Measurements from ENCODE around the gene SLC38A10.

The SLC38A10 gene

DNA sequence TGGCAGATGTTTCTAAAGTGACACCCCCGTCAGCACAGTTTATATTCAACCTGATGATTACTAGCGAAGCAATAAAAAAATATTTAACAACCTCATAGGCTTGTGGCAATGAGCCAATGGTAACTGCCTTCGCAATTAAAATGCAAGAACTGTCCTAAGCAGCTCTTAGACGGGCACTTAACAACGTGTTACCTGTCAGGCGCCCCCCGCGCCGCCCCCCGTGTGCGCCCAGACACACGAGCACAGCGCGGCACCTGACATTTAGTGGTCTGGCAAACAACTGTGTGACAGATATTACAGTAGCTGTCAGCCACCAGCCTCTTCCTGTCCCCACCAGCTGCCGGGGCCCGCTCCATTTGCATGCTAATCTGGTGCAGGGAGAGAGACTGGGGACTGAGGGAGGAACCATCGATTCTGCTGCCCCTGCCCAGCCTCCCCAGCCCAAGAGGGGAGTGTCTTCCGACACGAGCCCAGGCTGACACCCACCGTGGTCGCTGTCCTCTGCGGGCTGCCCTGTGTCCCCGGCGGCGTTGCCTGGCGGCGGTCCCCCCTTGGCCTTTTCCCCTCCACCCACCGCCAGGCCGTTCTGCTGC lies 43.3 kb downstream of the SLC38A10 start:
- DNase-seq: peak; percentile 92

DNA sequence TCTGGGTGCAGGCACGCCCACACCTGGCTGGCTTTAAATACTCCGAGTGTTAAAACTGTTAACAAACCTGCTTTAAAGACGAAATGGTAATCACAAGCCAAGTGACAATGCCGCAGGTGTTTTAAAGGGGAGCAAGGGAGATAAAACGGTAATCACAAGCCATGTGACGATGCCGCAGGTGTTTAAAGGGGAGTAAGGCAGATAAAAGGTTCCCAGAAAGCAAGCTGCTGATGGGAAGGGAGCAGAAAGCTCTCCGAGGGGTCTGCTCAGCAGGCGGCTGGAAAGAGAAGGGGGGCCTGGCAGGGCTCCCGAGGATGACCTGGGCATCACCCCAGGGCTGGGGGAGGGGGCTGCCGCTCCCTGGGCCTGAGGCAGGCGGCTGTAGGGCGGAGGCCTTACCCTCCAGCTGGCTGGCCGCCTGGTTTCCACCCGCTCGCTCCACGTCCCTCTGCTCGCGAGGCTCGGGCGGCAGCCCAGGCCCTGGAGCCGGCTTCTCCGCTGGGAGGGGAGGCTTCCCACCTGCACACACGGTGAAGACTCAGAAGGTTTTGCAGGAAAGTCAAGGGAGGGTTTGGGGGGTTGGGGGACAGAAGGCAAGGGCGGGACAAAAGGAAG lies 43.9 kb downstream of the SLC38A10 start:
- no peak for DNase-seq

DNA sequence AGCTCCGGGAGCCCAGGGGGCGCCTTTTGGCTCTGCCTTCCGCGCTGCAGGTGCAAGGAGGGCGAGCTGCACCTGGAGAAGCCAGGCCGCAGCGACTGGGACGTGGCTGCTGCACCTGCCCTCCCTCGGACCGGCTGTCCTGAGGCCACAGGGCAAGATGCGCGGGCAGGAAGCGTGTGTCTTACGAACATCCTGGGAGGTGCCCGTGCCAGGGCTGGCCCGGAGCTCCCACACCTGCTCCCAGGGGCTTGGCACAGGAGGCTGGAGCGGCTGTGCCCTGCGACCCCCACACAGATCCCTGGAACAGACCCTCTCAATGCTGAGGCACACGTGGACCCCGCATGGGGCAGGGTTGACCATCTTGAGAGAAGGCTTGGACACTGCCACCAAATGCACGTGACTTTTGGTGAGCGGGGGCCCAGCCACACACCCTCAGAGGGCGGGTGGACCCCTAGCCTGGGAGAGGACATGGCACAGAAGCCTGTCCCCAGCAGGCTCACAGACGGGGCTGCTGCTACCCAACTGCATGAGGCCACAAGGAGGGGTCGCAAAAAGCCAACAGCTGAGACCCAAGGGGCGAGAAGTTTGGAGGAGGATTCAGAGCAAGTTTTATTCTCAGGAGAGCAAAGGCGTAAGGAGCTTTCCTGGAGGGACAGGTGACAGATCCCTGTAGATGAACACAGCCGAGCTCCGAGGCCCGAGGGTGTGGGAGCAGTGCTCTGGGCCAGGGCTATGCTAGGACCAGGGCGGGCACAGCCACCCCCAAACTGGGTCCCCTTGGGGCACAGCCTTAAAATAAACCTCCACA lies 44.6 kb downstream of the SLC38A10 start:
- no peak for DNase-seq

DNA sequence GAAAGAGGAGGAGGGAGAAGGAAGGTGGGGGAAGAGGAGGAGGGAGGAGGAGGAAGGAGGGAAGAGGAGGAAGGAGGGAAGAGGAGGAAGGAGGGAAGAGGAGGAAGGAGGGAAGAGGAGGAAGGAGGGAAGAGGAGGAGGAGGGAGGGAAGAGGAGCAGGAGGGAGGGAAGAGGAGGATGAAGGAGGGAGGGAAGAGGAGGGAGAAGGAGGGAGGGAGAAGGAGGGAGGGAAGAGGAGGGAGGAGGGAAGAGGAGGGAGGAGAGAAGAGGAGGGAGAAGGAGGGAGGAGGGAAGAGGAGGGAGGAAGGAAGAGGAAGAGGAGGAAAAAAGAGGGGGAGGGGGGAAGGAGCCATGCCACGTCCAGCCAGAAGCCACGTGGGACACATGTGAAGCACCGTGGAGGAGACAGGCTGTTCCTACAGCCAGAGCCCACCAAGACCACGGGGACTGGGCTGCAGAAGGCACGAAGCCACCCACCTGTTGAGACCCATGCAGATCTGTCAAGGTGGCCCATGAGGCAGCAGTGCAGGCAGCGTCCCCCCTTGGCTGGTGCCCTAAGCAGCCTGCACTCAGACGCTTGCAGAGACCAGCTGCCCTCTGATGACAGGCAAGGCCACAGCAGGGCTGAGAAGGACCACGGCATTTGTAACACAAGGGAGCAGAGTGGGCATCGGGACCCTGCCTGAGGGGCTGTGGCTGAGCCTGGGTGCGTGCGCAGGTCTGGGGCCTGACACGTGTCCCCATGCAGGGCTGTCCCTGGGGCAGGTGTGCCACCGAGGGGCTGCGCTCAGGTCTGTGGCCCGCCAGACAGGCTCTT lies 45.7 kb downstream of the SLC38A10 start:
- DNase-seq: no peak

DNA sequence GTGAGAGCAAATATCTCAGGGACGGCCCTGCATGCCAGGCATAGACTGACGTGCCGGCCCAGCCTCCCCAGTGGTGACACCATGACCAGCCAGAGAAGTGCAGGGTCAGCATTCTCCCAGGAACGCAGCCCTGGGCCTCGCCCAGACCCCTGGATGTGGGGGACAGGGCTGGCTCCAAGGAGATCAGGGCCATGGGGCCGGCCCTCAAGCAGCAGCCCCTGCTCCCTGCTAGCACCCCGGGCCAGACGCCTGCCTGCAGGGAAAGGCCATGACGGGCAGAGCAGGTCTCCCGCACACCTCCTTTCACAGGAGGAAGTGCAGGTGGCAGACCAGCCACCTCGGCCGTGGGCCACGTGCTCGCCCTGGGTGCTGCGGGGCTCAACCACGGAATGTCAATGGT lies 46.5 kb downstream of the SLC38A10 start:
- no peak for DNase-seq

DNA sequence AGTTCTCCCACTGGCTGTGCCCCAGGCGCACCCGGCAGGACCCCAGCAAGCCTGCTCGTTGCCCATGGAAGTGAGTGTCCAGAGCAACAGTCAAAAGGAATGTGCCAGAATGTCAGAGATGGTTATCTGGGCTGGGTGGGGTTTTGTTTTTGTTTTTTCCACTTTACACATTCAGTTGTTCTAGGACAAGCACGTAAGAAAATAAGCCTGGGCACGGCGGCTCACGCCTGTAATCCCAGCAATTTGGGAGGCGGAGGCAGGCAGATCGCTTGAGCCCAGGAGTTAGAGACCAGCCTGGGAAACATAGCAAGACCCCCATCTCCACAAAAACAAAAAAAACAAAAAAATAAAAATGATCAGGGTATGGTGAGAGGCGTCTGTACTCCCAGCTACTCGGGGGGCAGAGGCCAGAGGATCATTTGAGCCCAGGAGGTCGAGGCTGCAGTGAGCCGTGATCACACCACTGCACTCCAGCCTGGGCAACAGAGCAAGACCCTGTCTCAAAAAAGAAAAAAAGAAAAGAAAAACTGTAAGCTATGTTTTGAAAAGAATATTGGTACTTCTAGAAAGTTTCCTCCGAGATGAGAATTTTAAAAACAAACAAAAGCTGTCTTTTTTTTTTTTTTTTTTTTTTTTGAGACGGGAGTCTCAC lies 47.6 kb downstream of the SLC38A10 start:
- DNase-seq: no peak

DNA sequence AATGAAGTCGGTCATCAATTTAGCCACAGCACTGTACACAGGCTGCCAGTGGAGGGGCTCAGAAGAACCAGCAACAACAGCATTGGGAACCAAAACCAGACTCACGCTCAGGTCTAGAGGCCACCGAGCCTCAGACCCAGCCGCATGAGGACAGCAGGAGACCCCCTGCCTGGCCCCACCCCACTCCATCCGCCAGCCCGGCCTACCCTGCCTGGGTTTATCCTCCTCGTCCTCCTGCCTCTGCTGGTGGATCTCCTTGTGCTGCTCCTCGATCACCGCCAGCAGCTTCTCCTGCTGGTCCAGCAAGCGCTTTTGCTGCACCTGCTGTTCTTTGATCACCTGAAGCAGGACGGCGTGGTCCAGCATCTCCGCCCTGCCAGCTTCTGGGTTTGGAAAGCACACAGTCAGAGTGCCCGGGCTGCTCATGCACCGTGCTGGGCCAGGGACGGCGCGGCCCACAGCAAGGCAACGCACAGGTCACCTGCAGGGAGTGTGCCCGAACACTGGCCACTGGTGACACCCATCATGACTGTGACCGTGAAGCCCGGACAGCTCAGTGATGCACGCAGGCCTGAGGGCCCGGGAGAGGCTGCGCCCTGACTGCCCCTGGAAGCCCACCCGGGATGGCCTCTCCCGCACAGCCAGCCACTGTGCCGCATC lies 48.3 kb downstream of the SLC38A10 start:
- DNase-seq: no peak

DNA sequence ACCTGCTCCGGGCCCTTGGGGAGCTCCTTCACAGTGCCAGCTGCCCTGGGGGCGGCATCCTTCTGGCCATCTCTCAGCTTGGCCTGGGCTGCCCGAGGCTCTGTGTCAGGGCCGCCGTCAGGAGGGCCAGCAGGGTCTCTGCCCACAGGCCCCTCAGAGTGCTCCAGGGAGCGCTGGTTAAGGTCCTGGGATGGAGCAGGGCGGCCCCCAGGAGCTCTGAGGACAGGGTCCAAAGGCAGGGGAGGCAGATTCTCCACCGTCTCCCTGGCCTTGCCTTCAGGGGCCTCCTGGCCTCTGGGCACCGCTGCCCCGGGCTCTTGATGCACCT lies 48.8 kb downstream of the SLC38A10 start:
- no peak for DNase-seq

DNA sequence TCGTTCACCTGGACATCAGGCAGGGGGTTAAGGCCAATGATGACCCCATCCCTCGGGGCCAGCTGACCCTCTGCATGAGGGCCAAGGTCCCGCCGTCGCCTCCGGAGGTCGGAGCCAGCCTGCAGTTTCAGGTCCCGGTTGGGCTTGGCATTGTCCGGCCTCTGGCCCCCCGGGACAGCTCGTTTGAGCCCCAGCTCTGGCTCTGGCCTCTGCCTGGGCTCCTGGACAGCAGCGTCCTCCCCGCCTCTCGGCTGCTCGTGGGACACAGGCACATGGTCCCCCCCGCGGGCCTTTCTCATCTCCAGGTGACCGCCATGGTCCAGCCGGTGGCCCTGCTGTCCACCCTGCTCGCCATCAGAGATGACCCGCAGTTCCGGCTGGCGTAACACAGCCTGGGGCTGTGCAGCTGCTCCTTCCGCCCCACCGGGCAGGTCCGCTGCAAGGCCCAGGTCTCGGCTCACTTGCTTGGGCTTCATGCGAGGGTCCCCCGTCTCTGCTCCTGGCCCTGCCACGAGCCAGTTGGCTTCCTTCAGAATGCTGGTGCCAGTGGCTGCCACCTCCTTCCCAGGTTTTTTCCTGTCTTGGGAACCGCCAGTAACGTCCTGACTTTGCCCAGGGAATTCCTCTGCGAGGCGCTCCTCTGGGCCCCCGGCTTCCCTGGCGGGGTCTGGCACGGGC lies 49.3 kb downstream of the SLC38A10 start:
- DNase-seq: no peak

DNA sequence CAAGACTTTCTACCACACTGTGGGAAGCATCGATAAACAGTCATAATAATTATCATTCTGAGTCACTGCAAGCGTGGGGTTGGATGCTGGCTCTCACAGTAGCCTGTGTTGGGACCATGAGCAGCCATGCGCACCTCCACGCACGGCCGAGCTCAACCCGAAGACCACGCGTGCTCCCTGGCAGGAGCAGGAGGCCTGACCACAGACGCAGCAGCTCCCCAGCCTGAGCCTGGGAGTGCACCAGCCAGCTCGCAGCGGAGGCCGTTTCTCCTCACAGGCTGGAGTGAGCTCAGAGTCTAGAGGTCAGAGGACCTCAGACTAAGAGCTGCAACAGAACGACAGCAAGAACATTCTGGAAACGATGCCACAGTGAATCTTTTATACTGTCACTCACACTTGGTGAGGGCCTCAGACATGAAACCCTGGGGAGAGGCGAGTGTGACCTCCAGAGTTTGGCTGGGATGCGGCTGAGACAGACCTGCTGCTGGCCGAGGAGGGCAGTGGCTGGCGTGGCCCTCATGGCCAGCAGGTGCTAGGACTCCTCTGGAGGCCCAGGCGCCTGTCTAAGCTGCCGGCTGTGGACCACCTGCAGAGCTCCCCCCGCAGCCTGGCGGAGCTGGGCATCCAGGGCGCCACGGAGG lies 50.0 kb downstream of the SLC38A10 start:
- DNase-seq: no peak

DNA sequence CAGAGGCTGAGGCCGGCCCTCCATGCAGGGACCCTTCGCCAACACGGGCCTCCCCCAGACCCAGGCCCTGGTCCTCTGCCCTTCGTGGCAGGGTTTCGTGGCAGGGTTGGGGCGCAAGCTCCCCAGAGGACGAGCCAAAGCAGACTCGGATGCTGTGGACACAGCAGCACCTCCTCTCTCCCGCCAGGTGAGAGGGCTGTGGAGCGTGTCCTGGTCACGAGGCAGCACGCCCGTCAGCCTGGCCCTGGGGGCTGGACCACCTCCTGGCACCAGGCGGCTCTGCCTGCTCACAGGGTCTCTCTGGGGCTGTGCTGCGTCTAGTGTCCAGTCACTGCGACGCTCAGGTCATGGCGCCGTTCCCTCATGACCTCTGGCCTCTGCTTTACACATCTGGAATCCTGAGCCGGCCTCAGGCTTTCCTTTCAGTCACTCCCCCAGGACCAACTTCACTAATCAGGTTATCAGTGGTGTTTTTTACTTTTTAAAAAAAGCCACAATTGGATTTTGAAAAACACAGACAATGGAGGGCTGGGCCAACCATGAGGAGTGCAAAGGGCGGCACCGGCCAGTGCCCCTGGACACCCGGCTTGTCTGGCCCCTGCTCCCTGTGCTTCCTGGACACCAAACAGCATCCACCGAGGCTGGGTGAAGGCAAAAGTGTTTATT lies 50.6 kb downstream of the SLC38A10 start:
- no peak for DNase-seq

DNA sequence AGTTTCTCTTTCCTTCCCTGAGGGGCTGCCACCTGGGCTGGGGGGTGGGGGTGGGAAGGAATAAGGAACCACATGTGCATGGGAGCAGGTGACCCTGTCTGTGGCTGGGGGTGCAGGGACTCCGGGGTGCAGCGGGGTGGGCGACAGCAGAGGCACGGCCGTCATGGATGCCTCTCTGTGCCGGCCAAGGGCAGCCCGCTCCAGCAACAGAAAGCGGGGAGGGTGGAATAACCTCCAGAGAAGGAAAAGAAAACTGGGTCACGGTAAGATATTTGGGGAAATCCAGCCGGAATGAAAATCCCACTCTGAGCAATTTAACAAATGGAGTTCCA lies 51.8 kb downstream of the SLC38A10 start:
- DNase-seq: no peak

DNA sequence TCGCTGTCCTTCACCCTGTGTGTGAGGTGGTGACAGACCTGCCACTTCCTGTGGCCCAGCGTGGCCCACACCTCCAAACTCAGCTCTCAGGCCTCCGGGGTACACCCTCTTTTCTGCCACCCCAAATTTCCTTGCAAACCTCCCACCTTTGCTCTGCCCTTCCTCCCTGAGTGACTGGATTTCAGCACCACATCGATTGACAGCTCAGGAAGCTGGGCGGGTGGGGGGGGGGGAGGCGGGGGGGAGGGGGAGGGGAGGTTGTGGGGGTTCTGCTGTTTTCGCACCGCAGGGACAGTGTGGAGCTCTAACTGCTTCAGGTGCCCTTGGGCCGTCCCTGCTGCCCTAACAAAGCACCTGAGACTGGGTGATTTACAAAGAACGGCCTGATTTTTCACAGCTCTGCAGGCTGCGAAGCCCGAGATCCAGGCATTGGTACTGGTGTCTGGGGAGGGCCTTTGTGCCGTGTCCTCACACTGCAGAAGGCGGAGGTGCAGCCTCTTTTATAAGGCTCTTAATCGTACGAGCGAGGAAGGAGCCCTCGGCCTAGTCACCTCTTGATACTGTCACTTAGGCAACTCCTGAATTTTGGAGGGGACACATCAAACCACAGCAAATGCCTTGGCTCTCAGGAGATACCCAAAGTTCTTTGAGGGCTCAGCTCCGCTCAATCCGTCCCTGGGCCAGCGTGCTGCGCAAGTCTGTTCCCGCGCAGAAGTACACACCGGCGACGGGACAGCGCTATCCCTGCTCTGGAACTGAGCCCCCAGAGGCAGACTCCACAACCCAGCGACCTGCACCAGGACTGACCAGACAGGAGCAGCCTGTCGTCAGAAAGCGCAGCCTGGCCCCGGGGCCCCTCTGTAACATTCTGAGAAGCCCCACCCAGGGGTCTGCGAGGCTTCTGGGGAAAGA lies 52.4 kb downstream of the SLC38A10 start:
- no peak for DNase-seq

DNA sequence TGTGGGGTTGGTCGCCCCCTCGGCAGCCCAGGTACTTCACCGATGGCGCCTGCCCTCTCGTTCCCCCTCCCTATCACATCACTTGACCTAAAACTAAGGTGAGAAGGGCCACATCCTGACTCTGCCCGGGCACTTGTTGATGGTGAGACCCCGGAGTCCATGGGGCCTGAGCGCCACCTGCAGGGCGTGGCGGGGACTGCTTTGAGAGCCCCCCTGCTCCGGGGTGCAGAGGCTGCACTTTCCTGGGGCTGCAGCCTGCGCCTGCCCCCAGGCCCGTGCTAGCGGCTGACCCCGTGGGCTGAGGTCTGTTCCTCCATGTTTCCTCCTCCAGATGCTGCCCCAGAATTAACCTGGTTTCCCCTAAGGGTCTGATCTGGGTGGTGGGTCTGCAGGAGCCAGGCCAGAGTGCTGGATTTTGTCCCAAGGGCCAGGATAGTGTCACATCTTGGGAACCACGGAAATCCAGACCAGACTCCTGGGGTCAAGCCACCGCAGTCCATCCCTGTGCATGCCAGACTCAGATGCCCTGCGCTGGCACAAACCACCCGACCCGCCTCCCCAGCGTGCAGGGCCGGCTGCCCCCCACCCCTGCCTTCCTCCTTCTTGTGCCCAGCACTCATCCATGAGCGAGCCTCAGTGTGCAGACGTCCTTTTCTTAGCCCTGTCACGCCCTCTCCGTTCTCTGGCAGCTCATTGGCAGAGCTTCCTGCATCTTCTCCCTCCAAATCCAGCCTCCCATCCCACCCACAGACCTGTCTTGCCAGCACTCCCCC lies 53.3 kb downstream of the SLC38A10 start:
- peak; percentile 25 for DNase-seq

DNA sequence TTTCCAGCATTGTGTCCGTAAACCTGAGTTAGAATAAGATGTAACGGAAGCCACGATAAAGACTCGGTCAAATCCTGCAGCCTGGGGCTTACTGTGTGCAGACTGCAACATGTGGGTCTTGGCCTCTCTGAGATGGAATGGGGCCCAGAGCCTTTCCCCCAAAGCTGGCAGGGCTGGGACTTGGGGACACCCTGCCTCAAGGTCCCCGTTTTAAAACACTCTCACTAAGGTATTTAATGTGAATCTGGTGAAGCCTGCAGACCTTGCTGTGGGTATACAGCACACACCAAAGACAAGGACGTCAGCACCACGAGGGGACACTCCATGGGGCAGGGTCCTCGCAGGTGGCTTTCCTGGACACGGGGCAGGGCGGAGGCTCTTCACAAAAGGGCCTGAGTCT lies 53.9 kb downstream of the SLC38A10 start:
- DNase-seq: no peak

DNA sequence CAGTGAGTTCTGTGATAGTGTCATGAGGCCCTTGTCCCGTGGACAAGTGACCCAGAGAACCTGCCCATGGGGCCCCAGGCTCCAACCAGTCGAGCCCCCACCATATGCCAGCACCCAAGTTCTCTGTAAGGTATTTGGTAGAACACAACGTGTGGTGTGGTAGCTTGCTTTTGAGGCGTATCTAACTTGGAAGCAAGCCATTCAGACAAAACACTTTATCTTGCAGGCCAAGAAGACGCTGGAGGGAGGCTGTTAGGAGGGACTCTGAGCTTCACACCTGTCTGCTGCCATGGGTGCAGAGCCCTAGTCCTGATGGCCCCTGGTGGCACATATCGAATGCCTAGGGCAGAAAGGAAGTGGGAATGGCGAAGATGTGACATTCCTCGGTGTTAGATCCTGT lies 54.3 kb downstream of the SLC38A10 start:
- DNase-seq: no peak

DNA sequence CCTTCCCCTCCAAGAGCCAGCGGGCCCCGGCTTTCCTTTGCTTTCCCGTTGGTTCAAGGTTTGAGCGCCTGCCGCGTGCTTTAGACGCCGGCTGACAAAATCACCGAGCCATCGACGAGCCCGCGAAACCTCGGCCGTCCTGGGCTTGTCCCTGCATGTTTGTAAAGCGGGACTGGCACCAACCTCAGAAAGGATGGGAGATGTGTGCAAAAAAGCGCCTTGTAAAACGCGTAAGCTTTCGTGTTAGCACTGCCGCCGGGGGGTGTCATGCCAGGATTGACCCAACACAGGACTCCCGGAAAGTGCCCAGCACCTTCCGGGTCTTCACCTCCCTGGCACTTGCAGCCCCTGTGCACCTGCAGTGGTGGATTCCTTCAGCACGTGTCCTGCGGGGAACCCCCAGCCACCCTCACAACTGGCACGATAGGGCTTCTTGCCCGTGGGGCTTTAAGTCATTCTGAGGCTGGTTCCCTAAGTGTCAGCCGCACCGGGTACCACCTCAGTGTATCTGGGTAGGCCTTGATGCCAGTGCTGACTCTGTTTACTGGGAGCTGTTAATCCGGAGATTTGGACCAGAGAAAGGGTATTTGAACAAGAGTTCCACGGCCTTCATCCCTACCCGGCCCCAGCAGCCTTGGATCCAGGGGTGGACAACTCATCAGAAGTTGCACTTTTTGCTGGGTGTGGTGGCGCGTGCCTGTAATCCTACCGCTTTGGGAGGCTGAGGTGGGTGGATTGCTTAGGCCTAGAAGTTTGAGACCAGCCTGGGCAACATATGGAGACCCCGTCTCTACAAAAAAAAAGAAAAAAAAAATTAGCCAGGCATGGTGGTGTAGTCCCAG lies 55.2 kb downstream of the SLC38A10 start:
- no peak for DNase-seq

Measured in NCI-H1694 (cell line).